GM21360 (cell line): ENCODE data around the gene CYP3A4.
"Not testable (repeated sequence)": the region's sequence is repeated elsewhere in the genome, so short reads cannot be mapped to it uniquely, and the experiment has no call there.

Experiments
- ATAC-seq: cut with Tn5 transposase; IDR thresholded peaks from one replicate; pipeline ENCODE4 v1.9.1; 2021; ENCODE audit warnings: mild to moderate bottlenecking, moderate library complexity; ENCODE audit not compliant: unreplicated experiment

Gene CYP3A4

DNA sequence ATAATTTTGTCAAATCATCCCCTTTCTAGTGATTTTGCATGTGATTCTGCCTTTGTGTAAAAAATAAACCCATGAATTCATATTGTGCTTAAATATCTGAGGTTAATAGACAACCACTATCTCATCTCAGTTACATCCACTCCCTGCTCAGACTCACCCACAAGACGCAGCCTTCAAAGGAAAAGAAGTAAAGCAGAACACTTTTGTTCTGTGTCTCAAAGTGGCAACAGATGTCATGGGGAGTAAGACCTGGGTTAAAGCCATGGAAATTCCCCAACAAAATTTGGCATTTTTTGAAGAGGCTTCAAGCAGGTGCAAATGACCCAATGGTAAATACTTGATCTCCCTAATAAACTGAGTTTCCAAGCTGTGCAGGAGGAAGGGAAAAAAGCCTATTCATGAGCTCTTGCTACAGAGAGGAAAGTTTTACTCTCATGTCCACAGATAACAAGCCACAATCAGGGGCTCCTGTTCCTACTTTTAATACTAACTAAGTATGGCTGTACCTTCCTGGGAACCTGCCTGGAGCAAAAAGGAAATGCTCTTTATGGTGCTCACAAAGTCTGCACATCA, 53.7 kb downstream of the CYP3A4 start:
- no peak for ATAC-seq

DNA sequence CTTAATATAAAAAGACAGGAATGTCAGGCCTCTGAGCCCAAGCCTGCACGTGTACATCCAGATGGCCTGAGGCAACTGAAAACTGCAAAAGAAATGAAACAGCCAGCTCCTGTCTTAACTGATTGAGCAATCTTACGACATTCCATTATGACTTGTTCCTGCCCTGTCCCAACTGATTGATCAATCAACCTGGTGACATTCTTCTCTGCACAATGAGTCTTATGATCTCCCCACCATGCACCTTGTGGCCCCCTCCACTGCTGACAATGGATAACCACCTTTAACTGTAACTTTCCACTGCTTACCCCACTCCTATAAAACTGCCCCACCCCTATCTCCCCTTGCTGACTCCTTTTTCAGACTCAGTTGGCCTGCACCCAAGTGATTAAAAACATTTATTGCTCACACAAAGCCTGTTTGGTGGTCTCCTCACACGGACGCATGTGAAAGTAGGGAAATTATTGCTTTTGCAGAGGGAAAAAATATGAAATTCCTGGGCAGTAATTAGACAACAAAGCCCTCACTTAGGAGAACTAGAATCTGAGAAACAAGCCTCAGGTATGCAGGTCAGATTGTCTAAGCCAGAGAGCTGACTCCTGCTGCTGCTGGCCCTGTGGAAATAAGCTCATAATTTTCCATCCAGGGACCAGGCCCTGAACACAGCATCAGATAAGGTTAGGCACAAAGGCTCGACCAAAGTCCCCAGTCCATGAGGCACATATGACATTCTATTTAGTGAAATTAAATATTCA, 54.3 kb downstream of the CYP3A4 start:
- ATAC-seq = no peak

DNA sequence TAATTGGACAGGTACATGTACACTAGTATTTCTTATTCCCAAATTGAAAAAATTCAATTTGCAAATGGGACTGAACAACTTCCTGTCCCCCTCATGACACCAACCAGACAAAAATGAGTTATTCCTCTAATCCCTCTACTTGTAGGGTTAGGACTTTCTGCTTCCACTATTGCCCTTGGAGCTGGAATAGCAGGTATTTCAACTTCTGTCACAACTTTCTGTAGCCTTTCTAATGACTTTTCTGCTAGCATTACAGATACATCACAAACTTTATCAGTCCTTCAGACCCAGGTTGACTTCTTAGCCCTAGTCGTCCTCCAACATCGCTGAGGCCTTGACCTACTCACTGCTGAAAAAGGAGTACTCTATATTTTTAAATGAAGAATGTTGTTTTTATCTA, 55.4 kb downstream of the CYP3A4 start:
- no peak for ATAC-seq

DNA sequence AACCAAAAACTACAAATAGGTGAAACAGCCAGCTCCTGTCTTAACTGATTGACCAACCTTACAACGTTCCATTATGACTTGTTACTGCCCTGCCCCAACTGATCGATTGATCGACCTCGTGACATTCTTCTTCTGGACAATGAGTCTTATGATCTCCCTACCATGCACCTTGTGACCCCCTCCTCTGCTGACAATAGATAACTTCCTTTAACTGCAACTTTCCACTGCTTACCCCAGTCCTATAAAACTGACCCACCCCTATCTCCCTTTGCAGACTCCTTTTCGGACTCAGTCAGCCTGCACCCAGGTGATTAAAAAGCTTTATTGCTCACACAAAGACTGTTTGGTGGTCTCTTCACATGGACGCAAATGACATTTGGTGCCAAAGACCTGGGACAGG, 60.8 kb downstream of the CYP3A4 start:
- ATAC-seq = not testable (repeated sequence)

DNA sequence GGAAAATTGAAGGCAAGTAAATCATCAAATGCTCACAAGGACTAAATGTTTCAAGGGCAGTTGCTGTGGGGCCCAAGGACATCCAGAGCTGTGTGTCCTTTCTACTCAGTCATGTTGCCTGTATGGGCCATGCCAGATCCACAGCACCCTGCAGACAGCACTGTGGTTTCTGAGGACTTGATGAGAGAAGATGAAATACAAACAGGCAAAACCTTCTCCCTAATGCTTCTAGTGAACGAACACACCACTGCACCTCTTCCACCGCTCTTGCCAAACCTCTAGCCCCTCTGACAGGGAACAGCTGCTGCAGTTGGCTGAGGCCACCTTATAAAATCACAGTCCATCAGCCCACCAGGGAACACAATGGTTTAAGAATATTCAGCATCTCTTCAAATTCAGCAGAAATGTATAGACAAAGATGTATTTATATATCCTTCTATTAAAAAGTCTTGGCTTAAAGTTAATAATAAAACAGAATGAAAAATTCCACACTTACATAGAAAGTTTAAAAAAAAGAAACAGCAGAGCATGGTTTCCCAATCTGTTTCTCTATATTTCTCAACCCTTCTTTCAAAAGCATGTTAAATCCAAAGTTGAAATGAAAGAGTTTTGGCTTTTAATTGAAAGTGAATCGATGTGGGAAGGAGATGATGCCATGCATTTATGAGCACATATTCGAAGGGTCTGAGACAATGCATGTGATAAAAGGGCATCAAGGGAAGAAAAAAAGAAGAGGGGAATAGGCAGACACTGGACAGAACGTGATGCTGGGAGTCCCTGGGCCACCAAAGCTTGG, 63.0 kb downstream of the CYP3A4 start:
- ATAC-seq = no peak

DNA sequence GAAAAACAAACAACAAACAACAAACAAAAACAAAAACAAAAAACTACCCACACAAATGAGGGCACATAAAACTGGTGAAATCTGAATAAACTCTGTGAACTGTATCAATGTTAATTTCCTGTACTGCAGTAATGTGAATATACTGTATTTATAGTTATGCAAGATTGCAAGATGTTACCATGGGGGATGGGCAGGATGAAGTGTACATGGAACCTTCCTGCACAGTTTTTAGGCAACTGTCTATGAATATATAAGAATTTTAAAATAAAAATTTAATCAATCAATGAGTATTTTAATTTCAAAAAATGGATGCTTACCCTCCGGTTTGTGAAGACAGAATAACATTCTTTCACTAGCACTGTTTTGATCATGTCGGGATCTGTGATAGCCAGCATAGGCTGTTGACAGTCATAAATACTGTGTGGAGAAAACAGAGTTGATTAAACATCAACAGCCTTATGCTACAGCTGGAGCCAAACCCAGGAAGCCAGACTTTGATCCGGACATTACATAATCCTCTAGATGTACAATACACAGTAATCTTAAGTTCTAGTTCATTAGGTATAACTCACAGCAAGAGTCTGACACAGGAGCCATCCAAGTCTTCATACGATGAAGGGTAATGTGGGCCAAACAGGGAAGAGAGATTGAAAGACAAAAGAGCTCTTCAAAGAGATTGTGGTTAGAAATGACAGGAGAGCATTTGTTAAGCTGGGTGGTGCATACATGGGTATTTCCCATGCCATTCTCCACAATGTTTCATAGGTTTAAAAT, 63.8 kb downstream of the CYP3A4 start:
- ATAC-seq = no peak

DNA sequence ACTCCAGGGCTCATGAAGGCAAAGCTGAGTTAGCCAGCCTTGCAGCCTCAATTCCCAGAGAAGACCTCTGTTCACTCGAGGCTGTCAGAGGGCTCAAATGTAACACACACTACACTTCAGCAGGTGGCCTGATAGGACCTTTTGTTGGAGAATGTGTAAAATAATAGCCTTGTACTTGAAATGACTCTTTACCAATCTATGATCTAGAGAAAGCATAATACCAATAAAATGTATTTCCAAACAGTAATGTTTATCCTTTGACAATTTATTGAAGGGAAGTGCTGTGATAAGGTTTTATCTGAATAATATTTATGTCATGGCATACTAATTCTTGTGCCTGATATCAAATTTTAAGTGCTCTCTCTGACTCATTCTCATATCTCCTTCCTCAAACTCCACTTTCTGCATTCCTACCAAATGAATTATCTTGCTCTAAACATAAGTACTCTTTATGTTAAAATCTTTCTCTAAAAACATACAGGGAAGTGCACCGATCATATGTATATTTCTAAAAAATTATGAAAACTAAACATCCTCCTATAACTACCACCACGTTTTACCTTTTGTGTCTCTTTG, 69.9 kb downstream of the CYP3A4 start:
- no peak for ATAC-seq

DNA sequence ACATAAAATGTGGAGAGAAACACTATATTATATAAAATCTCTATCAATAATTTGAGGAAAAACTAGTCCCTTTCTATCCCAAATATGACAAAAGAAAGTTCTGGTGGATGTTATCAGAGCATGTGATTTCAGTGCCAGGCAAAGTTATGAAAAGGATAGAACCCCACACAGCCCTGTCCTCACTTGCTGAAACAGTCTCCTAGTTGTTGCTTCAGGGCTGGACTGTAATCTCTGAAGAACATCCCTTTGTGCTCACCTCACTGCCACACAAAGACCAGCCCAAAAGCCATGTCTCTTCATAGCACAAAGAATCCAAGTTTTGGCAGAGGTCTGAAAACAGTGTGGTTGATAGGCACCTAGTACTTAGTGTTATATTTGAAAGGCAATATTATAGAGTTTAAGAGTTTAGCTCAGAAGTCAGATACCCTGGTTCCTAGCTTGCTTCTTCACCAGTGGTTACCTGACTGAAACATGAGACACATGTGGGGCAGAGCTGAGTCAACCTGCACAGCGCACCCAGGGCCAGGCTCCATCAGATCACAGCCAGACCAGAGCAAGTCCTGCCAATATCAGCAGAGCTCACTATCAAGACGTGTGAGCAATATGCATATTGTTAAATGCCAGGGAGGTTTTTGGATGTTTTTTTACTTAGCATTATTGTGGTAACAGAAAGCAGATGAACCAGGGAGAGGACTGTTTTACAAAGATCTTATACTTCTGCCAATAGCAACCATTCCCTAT, 74.0 kb downstream of the CYP3A4 start:
- no peak for ATAC-seq

DNA sequence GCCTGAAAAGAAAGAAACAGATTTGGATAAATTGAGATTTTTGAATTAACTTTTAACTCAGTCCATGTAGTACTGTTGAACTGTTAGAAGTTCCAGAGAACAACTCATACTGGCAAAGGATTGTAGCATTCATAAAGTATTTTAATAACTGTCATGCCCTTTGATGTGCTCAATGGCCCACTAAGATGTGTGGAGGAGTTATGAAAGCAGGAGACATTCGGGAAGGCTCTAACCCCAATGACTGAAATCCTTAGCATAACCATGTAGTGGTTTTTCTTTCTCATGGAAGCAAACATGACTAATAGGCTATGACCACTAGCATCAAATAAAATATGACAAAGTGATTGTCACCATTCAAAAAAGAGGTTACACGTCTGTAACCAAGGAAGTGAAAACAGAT, 74.7 kb downstream of the CYP3A4 start:
- no peak for ATAC-seq

DNA sequence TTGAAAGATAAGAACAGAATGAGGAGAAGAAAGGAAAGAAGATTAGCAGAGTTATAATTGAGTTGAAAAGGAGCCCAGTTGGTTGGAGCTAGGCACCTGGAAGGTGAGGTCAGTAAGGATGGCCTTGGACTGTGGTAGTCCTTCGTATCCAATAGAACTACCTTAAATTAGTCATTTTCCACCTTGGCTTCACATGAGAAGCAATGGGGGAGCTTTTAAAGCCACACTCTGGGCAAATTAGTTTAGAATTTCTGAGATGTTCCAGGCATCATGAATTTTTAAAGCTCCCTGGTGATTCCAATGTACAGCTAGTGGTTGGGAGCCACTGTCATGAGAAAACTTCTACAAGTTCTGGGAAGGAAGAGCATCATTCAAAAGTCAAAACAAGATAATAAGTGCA, 76.9 kb downstream of the CYP3A4 start:
- no peak for ATAC-seq
